ENCODE measurements around the gene ROR1.
A peak's percentile ranks its signal among the peaks of the same experiment; 100 is the strongest.

The ROR1 gene

GRCh38 chr1:64129701-64130100, 355.9 kb downstream of the ROR1 start:
- no peak for DNase-seq

- DNase-seq, result no peak
Measured at GRCh38 chr1:64131155-64131554, 357.3 kb downstream of the ROR1 start.

- DNase-seq, result no peak
Measured at GRCh38 chr1:64133036-64133435, 359.2 kb downstream of the ROR1 start.

- DNase-seq, result no peak
Measured at GRCh38 chr1:64135462-64136223, 361.8 kb downstream of the ROR1 start.

GRCh38 chr1:64136296-64136695, 362.5 kb downstream of the ROR1 start:
- DNase-seq, result no peak

- peak in 52 of 56 donors; percentile 2 to 94 (median 48) for DNase-seq
Measured at GRCh38 chr1:64136752-64137411, 363.1 kb downstream of the ROR1 start.

- DNase-seq, result no peak
Measured at GRCh38 chr1:64137412-64137803, 363.6 kb downstream of the ROR1 start.

GRCh38 chr1:64139877-64140276, 366.1 kb downstream of the ROR1 start:
- no peak for DNase-seq

- no peak for DNase-seq
Measured at GRCh38 chr1:64140596-64140995, 366.8 kb downstream of the ROR1 start.

- DNase-seq, result no peak
Measured at GRCh38 chr1:64147045-64147724, 373.4 kb downstream of the ROR1 start.

GRCh38 chr1:64147759-64148158, 373.9 kb downstream of the ROR1 start:
- no peak for DNase-seq

GRCh38 chr1:64150266-64150665, 376.4 kb downstream of the ROR1 start:
- no peak for DNase-seq

- no peak for DNase-seq
Measured at GRCh38 chr1:64150729-64151230, 377.0 kb downstream of the ROR1 start.

GRCh38 chr1:64155278-64155677, 381.5 kb downstream of the ROR1 start:
- peak in 13 of 56 donors; percentile 5 to 41 (median 13) for DNase-seq

GRCh38 chr1:64161357-64161941, 387.6 kb downstream of the ROR1 start:
- DNase-seq, result no peak

GRCh38 chr1:64162151-64162550, 388.3 kb downstream of the ROR1 start:
- DNase-seq, result no peak

- DNase-seq, result no peak
Measured at GRCh38 chr1:64162804-64163203, 389.0 kb downstream of the ROR1 start.

- DNase-seq, result no peak
Measured at GRCh38 chr1:64163431-64163830, 389.6 kb downstream of the ROR1 start.

GRCh38 chr1:64163970-64164369, 390.2 kb downstream of the ROR1 start:
- DNase-seq, result peak in 2 of 56 donors; percentile 2 to 3

GRCh38 chr1:64166629-64167028, 392.8 kb downstream of the ROR1 start:
- no peak for DNase-seq

GRCh38 chr1:64167176-64167575, 393.4 kb downstream of the ROR1 start:
- no peak for DNase-seq

- no peak for DNase-seq
Measured at GRCh38 chr1:64171246-64171645, 397.4 kb downstream of the ROR1 start.

Measured in amygdala (tissue), 56 donors.